Fibroblast of upper back skin (primary cell): ENCODE measurements around the gene EMSY.
"Not testable (repeated sequence)": the region's sequence is repeated elsewhere in the genome, so short reads cannot be mapped to it uniquely, and the experiment has no call there.

ENCODE experiments used
- DNase-seq: peaks from one replicate; pipeline ENCODE4 v3.0.0-alpha.2; 2013

Gene EMSY

DNA sequence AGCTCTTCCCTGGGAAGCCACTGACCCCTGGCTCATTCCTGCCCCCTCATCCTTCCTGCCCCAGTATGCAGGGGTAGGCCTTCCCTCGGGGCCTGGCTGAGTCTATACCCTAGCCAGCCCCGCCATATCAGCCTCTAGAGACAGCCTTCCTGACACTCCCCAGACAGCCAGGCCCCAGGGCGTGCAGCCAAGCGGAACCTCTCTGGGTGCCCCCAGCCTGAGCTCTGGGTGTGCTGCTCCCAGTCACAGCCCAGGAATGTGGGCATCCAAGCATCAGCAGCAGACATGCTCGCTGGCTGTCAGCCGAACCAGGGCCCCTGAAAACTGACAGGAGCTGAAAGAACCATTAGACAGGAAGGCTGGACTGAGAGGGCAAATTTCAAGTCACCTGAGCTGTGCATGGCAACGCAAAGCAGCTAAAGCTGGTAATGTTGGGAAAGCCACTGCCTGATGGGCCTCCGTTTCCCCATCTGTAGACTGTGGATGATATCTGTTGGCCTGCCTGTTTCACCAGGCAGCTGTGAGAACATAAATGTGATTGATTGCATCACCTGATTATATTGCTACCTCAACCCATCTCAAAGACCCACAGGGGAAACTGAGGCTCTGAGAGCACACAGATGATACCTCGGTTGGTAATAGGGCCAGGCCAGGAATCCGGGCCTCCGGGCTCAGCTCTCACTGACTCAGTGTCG is 132.6 kb downstream of the EMSY start:
- DNase-seq: peak; percentile 85

DNA sequence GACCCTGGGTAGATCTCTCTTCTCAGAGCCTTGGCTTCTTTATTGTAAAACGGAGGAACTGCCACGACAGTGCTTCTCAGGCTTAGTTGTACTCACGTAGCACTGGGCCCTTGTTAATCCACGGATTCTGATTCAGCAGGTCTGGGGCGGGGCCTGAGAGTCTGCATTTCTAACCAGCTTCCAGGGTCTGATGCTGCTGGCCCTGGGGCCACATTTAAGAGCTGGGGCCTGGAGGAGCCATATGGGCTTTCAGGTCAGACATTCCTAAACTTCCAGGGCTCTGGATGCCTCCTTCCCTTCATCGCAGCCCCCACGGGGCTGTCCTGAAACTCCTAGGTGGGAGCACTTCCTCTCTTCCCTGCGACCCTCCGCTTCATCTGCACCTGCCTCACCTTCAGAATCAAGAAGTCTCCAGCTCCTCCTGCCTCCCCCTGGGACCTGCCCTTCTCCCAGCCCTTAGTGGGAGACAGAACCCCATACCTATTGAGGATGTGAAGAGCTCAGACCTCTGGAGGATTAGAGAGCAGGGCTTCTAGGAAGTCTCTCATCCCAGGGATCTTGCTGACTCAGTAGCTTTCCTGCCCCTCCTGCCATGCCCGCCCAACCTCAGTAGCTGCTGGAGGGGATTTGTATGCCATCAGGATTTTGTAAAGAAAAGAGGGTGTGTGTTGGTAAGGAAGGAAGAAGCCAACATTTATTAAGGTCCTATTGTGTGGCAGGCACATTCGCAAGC is 133.3 kb downstream of the EMSY start:
- no peak for DNase-seq

DNA sequence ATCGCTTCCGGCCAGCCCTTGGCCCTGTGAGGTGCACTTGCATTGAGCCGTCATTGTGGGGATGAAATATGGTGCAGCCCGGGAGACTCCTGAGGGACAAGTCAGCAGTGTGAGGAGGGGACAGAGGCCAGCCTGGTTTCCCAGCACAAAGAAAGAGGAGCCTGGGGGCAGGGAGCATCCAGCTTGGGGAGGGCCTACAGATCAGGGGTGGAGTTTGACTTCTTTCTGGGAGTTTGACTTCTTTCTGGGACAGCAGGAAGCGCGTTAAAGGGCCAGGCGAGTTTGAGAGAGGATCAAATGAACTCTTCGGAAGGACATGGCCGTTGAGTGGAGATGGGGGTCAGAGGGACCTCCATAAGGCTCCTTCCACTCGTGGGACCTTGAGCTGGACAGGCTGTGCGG is 133.8 kb downstream of the EMSY start:
- no peak for DNase-seq

DNA sequence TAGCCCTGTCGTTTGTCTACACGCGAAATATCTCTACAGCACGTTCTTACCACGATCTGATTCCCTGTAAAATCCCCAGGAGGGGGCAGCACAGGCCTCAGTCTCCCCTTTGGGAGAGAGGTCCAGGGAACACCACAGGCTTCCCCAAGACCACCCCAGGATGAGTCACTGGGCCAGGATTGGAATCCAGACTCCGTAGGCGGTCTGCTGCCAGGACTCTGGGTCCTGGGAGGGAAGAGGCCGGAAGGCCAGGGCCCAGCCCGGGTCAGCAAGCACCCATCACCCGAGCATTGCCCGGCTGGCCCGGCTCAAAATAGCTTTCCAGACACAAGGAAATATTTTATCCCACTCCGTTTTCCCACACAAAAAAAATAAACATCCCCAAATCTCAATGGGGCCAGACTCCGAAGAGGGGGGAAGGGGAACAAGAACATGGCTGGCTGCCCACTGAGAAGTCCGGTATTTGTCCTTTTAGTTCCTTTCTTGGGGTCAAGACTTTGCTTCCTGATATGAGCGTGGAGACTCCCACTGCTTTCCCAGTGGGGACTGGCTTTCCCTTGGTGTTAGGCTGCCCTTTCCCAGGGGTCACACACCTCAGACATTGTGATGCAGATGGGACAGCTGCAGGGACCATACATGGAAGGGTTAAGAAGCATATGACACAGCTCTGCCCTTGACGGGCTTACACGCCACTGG is 134.4 kb downstream of the EMSY start:
- no peak for DNase-seq

DNA sequence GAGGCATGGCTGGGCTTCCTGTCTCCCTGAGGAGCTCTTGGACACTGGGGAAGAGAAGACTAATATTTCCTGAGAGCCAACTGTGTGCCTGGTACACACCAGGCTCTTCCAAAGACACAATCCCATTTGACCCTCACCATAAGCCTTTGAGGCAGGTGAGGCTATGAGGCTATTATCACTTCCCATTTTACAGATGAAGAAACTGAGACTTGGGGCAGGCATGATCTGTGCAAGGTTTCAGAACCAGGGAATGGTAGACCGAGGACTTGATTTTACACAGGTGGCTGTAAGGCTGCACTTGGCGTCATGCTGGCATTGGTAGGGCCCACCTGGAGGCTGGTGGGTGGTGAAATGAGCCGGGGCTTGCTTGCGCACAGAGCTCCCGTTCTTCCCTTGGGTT is 134.9 kb downstream of the EMSY start:
- no peak for DNase-seq

DNA sequence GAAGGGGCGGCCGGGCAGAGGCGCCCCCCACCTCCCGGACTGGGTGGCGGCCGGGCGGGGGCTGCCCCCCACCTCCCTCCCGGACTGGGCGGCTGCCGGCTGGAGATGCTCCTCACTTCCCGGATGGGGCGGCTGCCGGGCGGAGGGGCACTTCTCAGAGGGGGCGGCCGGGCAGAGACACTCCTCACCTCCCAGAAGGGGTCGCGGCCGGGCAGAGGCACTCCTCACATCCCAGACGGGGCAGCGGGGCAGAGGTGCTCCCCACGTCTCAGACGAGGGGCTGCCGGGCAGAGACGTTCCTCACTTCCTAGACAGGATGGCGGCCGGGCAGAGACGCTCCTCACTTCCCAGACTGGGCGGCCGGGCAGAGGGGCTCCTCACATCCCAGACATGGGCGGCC is 137.7 kb downstream of the EMSY start:
- not testable (repeated sequence) for DNase-seq

DNA sequence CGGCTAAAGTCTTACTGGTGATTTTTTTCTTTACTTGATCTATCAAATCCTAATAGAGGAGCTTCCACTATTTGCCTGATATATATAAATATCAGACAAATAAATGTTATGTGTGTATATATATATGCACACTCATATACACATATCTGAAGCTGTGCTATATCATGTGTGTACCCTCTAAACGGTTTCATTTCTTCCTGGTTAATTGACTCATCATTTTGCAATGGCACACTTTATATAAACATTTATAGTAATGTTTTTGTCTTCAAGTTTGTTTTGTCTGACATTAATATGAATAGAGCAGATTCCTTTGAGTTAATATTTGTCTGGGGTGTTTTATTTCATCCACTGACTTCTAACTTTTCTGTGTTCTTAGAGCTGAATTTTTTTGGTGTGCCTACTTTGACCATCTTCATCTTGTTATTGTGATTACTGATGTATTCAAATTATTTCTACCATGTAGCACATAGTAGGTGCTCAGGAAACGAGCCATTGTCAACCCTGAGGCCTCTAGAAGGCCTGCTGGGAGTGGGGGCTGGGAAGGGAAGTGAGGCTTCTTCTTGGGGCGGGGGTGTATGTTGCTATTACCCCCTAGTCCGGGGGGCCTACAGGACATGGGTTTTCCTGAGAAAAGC is 143.1 kb downstream of the EMSY start:
- no peak for DNase-seq

DNA sequence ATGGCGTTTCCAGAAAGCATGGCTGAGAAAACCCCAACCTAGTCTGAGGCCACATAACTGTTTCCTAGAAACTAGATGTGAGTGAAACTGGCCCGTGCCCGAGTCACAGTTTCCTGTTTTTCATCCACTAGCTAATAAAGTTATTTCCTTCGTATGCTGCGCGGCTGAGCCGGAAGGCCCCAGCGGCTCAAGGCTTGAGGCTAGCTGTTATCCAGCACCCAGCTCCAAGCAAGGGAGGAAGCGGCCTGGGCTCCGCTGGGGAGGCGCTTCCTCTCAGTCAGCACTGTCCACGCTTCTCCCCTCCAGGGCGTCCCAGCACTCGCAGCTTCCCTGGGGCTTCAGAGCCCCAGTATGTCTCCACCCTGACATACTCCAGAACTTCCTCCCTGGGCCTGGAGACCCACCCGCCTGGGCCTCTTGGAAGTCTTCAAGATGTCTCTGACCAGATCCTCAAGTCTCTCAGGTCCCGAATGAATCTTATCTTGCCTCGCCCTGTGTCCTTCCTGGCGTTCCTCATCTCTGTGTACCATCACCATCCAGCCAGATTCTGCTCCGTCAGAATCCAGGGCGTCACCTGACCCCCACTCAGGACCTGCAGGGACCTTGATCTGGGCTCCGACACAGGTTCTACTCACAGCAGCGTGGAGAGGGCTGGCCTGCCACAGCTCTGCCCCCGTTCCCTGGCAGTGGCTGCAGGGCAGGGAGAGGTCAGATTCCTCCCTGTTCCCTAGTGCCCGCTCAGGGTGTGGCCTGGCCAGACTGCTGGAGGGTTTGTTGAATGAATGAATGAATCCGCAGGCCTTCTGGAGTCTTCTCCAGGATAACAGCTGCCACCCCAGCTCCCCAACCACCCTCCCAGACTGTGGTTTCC is 143.9 kb downstream of the EMSY start:
- DNase-seq: no peak

DNA sequence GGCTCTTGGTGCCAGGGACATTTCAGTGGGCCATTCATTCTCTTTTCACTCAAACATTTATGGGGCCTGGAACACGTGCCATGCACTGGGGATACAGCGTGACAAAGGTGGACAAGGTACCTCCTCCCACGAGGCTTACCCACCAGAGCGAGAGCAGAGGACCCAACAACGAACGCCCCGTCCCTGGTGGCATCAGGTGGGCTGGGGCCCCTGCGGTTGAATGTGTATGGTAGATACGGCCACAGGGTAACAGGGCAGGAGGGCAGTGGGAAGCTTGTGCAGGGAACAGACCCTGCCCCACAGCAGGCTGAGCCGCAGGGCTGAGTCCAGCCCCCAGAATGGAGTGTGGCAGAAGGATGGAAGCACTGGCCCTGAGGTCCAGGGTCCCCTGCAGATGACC is 144.7 kb downstream of the EMSY start:
- DNase-seq: no peak

DNA sequence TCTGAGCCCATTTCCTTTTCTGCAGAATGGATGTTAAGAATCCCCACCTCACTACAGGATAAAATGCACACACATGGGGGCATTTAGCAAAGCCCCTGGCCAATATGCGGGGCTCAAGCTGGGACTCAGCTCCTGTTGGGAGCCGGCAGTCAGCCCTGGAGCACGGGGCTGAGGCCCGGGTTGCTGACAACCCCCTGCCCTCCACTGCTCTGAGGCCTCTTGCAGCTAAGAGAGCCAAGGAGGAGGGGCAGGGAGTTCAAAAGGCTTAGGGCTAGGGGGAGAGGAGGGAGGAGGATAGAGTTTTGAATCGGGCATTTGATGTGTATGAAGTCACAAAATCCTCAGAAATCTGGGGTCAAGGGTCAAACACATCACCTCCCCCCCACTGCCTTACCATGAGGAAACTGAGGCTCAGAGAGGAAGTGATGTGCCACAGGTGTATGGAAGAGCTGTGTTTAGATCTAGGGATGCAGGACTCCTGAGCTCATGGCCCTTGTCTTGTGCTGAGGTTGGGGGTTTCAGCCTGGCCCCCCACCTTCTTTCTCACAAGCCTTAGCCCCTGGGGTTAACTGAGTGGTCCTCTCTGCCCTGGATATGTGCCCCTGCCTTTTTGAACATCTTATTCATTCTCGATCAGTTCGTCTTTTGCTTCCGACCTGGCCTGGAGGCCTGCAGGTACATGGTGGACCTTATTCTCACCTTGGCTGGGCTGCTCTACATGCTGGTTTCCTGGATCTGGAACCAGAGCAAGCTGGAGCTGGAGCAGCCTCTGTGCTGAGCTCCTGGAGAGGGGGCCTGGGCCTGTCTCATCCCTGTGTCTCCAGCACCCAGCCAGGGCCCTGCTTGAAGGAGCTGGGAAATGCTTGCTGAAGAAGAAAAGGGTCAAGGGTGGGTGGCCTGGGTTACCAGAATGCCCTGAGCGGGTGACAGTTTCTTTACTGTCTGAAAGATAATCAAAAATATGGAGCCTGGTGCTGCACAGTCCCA is 145.4 kb downstream of the EMSY start:
- no peak for DNase-seq

DNA sequence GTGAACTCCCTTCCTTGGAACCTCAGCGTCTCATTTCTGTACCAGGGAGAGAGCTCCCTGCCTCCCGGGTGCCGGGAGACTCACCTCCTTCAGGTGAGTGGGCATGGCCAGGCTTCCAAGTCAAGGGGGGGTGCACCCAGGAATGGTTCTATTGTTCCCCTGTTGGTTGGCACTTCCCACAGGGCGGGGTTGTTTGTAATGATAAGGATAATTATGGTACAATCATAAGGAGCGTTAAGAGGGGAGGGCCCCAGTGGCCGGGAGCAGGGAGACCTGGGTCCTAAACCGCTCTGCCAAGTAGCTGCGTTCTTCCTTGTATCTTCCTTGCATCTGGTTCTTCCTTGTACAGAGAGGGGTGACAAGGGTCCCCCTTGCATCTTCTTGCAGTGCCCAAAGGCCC is 146.6 kb downstream of the EMSY start:
- no peak for DNase-seq

DNA sequence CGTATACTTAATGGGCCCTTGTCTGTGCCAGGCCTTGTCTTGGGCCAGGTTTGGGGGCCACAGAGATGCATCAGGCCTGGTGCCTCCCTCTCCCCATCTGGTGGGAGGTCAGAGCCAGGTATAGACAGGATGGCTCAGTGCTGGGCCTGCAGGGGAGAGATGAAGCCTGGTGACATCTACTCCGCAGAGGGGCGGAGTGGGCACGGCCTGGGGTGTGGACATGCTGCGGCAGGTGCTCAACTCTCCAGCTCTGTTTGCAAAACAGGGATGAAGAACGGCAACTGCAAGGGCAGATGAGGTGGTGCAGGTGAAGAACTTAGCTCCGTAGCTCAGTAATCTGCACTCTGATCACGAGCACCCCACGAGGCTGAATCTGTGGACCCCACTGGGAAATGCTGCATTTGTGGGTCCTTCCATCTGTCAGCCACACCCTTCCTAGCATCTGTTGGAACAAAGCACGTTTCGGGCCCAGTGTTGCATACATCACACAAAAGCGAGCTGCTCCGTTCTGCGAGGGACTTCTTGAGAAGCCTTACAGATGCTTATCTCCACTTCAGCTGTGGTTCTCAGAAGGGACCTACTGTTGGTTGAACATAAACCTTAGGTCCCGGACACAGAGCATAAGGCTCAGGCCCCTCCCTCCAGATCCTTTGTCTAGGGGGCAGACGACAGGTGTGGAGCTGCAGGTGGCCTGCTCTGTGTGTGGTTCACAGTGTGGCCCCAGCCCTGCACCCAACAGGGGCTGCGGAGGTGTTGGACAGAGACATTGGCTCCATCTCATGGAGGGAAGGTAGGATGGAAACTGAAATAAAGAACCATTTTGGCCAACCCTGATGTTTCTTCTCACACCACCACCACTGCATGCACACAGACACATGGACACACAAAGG is 147.5 kb downstream of the EMSY start:
- no peak for DNase-seq

DNA sequence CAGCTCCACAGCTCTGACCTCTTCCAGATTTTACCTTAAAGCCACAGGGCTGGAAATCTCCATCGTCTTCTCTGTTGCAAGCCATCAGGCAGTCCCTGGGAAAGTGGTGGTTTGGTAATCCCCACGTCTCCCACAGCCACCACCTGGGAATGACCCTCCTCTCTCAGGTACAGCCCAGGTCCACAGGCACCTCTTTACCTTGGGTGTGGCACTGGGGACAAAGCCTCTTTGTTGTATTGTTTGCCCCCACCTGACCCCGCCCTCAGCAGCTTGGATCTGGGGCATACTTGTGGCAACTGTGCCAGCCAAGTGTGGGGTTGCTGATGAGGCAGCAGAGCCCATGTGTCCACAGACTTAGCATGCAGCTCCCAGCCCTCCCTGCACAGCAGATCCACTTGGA is 148.1 kb downstream of the EMSY start:
- DNase-seq: no peak

DNA sequence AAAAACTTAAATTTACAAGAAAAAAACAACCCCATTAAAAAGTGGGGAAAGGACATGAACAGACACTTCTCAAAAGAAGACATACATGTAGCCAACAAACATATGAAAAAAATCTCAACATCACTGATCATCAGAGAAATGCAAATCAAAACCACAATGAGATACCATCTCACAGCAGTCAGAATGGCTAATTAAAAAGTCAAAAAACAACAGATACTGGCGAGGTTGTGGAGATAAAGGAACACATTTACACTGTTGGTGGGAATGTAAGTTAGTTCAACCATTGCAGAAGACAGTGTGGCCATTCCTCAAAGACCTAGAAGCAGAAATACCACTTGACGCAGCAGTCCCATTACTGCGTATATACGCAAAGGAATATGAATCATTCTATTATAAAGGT is 150.3 kb downstream of the EMSY start:
- DNase-seq: not testable (repeated sequence)

DNA sequence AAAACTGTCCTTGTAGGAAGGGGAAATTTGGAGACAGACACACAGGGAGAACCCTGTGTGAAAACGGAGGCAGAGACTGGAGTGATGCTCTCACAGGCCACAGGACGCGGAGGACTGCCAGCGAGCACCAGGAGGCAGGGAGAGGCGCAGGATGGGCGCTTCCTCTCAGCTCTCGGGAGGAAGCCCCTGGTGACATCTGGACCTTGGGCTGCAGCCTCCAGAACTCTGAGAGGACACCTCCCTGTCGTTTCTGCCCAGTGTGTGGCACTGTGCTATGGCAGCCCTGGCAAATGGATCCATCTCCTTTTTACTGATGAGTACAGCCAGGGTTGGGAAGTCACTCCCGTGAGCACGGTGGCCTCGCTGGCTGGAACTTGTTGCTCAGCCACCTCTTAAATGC is 151.8 kb downstream of the EMSY start:
- no peak for DNase-seq

DNA sequence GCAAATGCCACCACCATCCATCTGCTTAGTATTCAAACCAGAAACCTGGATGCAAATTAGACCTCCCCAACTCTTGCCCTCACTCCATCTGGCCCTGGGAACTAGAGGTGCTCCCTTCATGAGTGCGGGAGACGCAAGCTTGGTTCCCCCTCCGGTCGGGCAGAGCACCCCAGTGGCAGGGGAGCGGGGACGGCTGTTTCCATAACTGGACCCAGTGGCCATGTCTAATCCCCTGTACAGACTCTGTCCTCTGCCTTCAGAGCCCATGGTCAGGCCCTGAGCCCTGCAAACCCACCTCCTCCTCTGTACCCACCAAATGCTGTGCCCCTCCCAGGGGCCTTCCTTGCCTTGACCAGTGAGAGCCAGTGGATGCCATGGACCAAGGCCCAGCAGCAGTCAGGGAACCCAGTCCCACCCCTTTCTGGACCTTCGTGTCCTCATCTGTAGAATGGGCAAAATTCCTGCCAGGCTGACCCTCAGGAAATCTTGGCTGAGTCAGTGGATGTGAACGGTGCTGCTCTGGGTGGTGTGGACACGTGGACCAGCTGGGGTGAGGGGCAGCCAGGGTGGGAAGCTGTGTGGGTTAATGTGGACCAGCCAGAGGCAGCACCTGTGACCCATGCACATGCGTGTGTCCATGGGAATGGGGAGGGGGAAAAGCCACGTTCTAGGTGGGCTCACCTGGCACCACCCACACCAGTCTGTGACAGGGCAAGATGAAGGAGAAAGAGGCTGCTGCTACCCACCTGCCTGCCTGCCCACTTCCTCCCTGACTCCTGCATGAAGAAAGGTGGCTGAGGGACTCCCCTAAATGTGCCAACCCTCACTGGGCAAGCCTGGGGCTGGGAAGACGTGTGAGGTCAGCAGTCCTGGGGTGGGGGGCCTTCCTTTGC is 153.0 kb downstream of the EMSY start:
- no peak for DNase-seq

DNA sequence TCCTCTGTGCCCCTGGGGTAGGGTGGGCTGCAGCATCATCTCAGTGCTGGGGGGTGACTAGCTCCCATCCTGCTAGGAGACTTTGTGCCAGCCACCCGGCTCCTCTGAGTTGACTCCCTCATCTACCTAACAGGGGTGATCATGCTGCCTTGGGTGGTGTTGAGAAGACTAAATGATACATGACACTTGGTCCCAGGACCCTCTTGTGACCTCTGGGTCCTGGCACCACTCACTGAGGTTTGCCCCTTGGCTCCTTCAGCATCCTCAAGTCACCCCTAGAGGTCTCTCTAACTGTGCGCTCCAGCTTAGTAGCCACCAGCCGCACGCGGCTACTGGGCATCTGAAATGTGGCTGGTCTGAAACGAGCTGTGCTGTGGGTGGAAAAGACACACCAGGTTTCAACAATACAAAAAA is 153.6 kb downstream of the EMSY start:
- peak; percentile 63 for DNase-seq

DNA sequence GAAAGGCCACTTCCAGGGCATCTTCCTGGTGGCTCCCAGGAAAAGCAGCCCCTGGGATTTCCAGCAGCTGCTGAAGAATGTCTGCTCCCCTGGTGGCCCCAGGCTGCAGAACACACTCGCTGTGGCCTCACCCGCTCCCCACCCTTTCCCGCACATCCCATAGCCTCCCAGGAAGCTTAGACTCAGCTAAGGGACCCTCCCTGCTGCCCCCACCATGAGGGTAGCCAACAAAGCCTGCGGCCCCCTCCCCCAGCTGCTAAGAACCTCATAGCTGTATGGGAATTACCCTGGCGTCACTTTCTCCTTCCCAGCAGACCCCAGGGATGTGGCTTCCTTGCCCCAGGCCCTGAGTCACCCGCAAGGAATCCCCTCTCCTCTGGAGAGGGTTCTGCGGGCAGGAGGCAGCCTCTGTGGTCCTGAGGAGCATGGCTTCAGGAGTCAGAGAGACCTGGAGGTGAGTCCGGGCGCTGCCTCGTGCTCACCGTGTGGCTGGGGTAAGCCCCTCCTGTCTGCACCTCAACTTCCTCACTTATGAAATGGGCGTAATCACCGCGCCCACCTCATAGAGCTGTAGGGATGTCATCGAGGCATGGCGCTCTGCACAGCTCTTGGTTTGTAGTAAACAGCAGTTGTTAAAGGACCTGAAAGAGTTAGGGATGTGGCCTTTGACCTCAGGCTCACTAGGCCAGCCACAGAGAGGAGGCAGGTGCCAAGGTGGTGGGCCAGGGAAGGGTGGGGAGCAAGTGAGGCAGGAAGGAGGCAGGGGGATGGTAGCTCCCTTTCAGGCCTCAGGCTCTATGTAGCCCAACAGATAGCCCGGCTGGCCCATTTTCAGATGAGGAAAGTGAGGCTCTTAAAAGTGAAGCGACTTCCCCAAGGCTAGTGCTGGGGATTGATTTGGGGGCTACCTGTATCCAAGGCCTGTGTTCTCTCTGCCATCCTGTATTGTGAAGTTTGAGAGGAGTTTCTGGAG is 154.5 kb downstream of the EMSY start:
- DNase-seq: peak; percentile 89
